Measurements from ENCODE around the gene RAB7A. TPM values are rescaled to one million over a fixed set of nuclear protein-coding genes. Genes with fewer than 3 reads are reported as not detected.

RAB7A gene
- polyA plus RNA-seq, 3 donors: 192 to 261 (median 223) TPM

GRCh38 chr3:128850544-128850943 is 124.6 kb downstream of the RAB7A start:
- Mint-ChIP-seq H3K4me1 (peaks cover 61% of the 10 kb centered on the region), H3K9me3 (peaks cover 8 to 24% (median 19%) of the 10 kb centered on the region in 7 donors), H3K4me3 (no peak overlapping the region), H3K27ac (peak overlapping the region in 3 of 7 donors; percentile 32 to 52 (median 35)), H3K36me3 (peaks cover 4 to 7% of the 10 kb centered on the region in 2 donors), H3K27me3 (ENCODE audit: low read depth in 3 of 3) (peaks cover 0 to 3% (median 0%) of the 10 kb centered on the region in 3 donors)
- no peak overlapping the region for H3K9ac ChIP-seq (ENCODE audit: insufficient read depth, low read length, poor library complexity, severe bottlenecking)
- WGBS (ENCODE audit: insufficient coverage): 94% methylated on average over 6 of the region's 9 CpGs
- H3K4me1 ChIP-seq (ENCODE audit: control insufficient read depth in 1 of 2, insufficient read depth in 2 of 2, low read length in 2 of 2): peaks cover 67 to 76% of the 10 kb centered on the region in 2 donors
- TF ChIP-seq CTCF (IDR thresholded peaks at IDR 0.05): no peak
- no peaks in the 10 kb centered on the region for H3K36me3 ChIP-seq (replicated peaks in 1 of 2; ENCODE audit: control insufficient read depth in 1 of 2, insufficient read depth in 2 of 2, low read length in 2 of 2)
- H2AFZ ChIP-seq (ENCODE audit: insufficient read depth, low read depth, low read length, poor library complexity, severe bottlenecking): peak overlapping the region; percentile 48
- no peaks in the 10 kb centered on the region for H4K20me1 ChIP-seq (ENCODE audit: insufficient read depth, low read length)
- H3K4me3 ChIP-seq (replicated peaks in 1 of 3; ENCODE audit: low read depth in 2 of 3, low read length in 3 of 3): no peak overlapping the region
- peaks cover 0 to 21% of the 10 kb centered on the region in 2 donors for H3K9me3 ChIP-seq (replicated peaks in 1 of 2; ENCODE audit: control insufficient read depth in 1 of 2, insufficient read depth in 1 of 2, low read length in 2 of 2)
- H3K27ac ChIP-seq (ENCODE audit: low read depth in 1 of 2, low read length in 2 of 2): peak overlapping the region in 1 of 2 donors; percentile 51
- intact Hi-C loops (cut with micrococcal nuclease): no loop called here
- no peaks in the 10 kb centered on the region for H3K27me3 ChIP-seq (ENCODE audit: control insufficient read depth in 2 of 2, insufficient read depth in 2 of 2, low read length in 2 of 2)
- no peak overlapping the region for H3K4me2 ChIP-seq (replicated peaks; ENCODE audit: extremely low read depth, low read length, poor library complexity, severe bottlenecking)
- H3K79me2 ChIP-seq (ENCODE audit: insufficient read depth, low read length): no peaks in the 10 kb centered on the region
- DNase-seq: no peak

GRCh38 chr3:128851601-128852000 is 125.6 kb downstream of the RAB7A start:
- WGBS (ENCODE audit: insufficient coverage): 79% methylated on average over 4 of the region's 4 CpGs
- H3K9me3 Mint-ChIP-seq: peaks cover 11 to 28% (median 21%) of the 10 kb centered on the region in 7 donors
- Histone ChIP-seq H3K9ac (ENCODE audit: insufficient read depth, low read length, poor library complexity, severe bottlenecking) (no peak overlapping the region), H3K79me2 (ENCODE audit: insufficient read depth, low read length) (no peaks in the 10 kb centered on the region), H2AFZ (ENCODE audit: insufficient read depth, low read depth, low read length, poor library complexity, severe bottlenecking) (no peak overlapping the region), H3K4me2 (replicated peaks; ENCODE audit: extremely low read depth, low read length, poor library complexity, severe bottlenecking) (no peak overlapping the region), H3K4me1 (ENCODE audit: control insufficient read depth in 1 of 2, insufficient read depth in 2 of 2, low read length in 2 of 2) (peaks cover 67 to 76% of the 10 kb centered on the region in 2 donors), H3K36me3 (replicated peaks in 1 of 2; ENCODE audit: control insufficient read depth in 1 of 2, insufficient read depth in 2 of 2, low read length in 2 of 2) (no peaks in the 10 kb centered on the region), H3K9me3 (replicated peaks in 1 of 2; ENCODE audit: control insufficient read depth in 1 of 2, insufficient read depth in 1 of 2, low read length in 2 of 2) (peaks cover 0 to 31% of the 10 kb centered on the region in 2 donors), H3K27ac (ENCODE audit: low read depth in 1 of 2, low read length in 2 of 2) (no peak overlapping the region), H4K20me1 (ENCODE audit: insufficient read depth, low read length) (no peaks in the 10 kb centered on the region), H3K4me3 (replicated peaks in 1 of 3; ENCODE audit: low read depth in 2 of 3, low read length in 3 of 3) (no peak overlapping the region), H3K27me3 (ENCODE audit: control insufficient read depth in 2 of 2, insufficient read depth in 2 of 2, low read length in 2 of 2) (no peaks in the 10 kb centered on the region)
- H3K27me3 Mint-ChIP-seq (ENCODE audit: low read depth in 3 of 3): peaks cover 0 to 3% (median 0%) of the 10 kb centered on the region in 3 donors
- peaks cover 7 to 8% of the 10 kb centered on the region in 2 donors for H3K36me3 Mint-ChIP-seq
- intact Hi-C loops (cut with micrococcal nuclease): no loop called here
- H3K4me1 Mint-ChIP-seq: peaks cover 63% of the 10 kb centered on the region
- no peak overlapping the region for H3K4me3 Mint-ChIP-seq
- DNase-seq: no peak
- no peak for TF ChIP-seq CTCF (IDR thresholded peaks at IDR 0.05)
- no peak overlapping the region for H3K27ac Mint-ChIP-seq

Measured in CD14-positive monocyte (primary cell).